Kidney (tissue), 14 donors: ENCODE results near the gene NABP1. TPM values are rescaled to one million over a fixed set of nuclear protein-coding genes. Genes with fewer than 3 reads are reported as not detected.

Experiments used
- DNase-seq, 5 donors: peaks; one replicate each; pipeline ENCODE4 v3.0.0-alpha.2; 2013 to 2020
- FAIRE-seq: peaks from 2 replicates; lab custom pipeline; 2012; peaks lifted over from hg19 to GRCh38; lab: Jason Lieb, UNC
- H3K27ac ChIP-seq, 2 donors: one replicate each; pipeline ENCODE4 v1.7.0; 2013; ENCODE audit warnings: low read depth in 2 of 2, low read length in 2 of 2, inconsistent platforms in 1 of 2
- H3K27me3 ChIP-seq: one replicate; pipeline ENCODE4 v1.7.1; 2013; ENCODE audit warnings: low read length, inconsistent platforms; ENCODE audit not compliant: control insufficient read depth, insufficient read depth
- H3K36me3 ChIP-seq, 3 donors: one replicate each; pipeline versions ENCODE4 v1.7.0 to v1.7.1; 2013; ENCODE audit warnings: low read length in 3 of 3, control low read depth in 1 of 3, inconsistent platforms in 1 of 3; ENCODE audit not compliant: insufficient read depth in 3 of 3, control insufficient read depth in 2 of 3
- H3K4me1 ChIP-seq, 3 donors: one replicate each; pipeline versions ENCODE4 v1.7.0 to v1.7.1; 2013; ENCODE audit warnings: low read length in 3 of 3, inconsistent platforms in 1 of 3, low read depth in 1 of 3; ENCODE audit not compliant: control insufficient read depth in 2 of 3, insufficient read depth in 2 of 3
- H3K4me3 ChIP-seq, 3 donors: one replicate each; pipeline versions ENCODE4 v1.7.0 to v1.8.1; 2013; ENCODE audit warnings: low read length in 3 of 3, control low read depth in 1 of 3, inconsistent platforms in 1 of 3
- H3K9ac ChIP-seq, 3 donors: one replicate each; pipeline versions ENCODE4 v1.7.0 to v1.7.1; 2013; ENCODE audit warnings: low read length in 3 of 3, control low read depth in 1 of 3, inconsistent platforms in 1 of 3
- H3K9me3 ChIP-seq, 3 donors: one replicate each; pipeline versions ENCODE4 v1.7.0 to v1.7.1; 2013; ENCODE audit warnings: low read length in 3 of 3, control low read depth in 1 of 3, inconsistent platforms in 1 of 3; ENCODE audit not compliant: control insufficient read depth in 2 of 3, insufficient read depth in 1 of 3
- CTCF ChIP-seq: IDR thresholded peaks from 3 replicates; pipeline ENCODE4 v1.5.1; 2012; ENCODE audit warnings: mild to moderate bottlenecking, moderate library complexity, borderline replicate concordance; ENCODE audit not compliant: insufficient read depth; ENCODE audit errors: extremely low read depth
- intact Hi-C: fragments of 100-400 bp; cut with DNase I; formaldehyde crosslinking; loops from one replicate; pipeline ENCODE4 v1.11.1; 2022
- polyA plus RNA-seq: library from polyadenylated mRNA; stranded (reverse); fragments of 350-450 nt; fragmentation: Illumina TruSeq; extraction: RNeasy Lipid Tissue Mini Kit (QIAGEN cat#74804); gene quantifications from one replicate; pipeline ENCODE4 v1.2.3, GENCODE V29; 2014; ENCODE audit warnings: low read depth, low replicate concordance; ENCODE audit not compliant: insufficient read depth
- total RNA-seq: library from RNA; stranded (reverse); fragmentation: NEBNext Ultra II Directional; extraction: Animal tissue kit (Norgen Biotek cat#: 25700); gene quantifications from one replicate; pipeline ENCODE4 v1.2.1, GENCODE V29; 2021
- donor health status: control.
- donor health status: control.
- donor health status: control.
- donor health status: control.
- donor health status: control.
- donor health status: DM: yes; HTN: yes; CAD: no.
- donor health status: Normal renal cell carcinoma (clear cell type).

NABP1 gene
- total and polyA plus RNA-seq, 2 donors from 2014 or later, result 9.6 to 39.7 TPM

- DNase-seq (no peak), FAIRE-seq (no peak)
- Histone ChIP-seq H3K4me1 (no peaks in the 10 kb centered on the region), H3K27me3 (no peaks in the 10 kb centered on the region), H3K9ac (no peak overlapping the region), H3K36me3 (no peaks in the 10 kb centered on the region), H3K9me3 (no peaks in the 10 kb centered on the region), H3K4me3 (no peak overlapping the region), H3K27ac (no peak overlapping the region)
- intact Hi-C loops, result no loop called here
- no peak for TF ChIP-seq CTCF
Measured at GRCh38 chr2:191645032-191645431, 32.9 kb upstream of the NABP1 start.

GRCh38 chr2:191645434-191646162, 32.3 kb upstream of the NABP1 start:
- FAIRE-seq, result no peak

GRCh38 chr2:191646163-191646902, 31.6 kb upstream of the NABP1 start:
- H3K4me3 ChIP-seq, result no peak overlapping the region
- H3K36me3 ChIP-seq, result no peaks in the 10 kb centered on the region
- no peak for FAIRE-seq
- no peak overlapping the region for H3K9ac ChIP-seq
- intact Hi-C loops, result no loop called here
- H3K4me1 ChIP-seq, result no peaks in the 10 kb centered on the region
- no peak for DNase-seq
- no peak for TF ChIP-seq CTCF
- H3K27me3 ChIP-seq, result no peaks in the 10 kb centered on the region
- no peaks in the 10 kb centered on the region for H3K9me3 ChIP-seq
- H3K27ac ChIP-seq, result no peak overlapping the region

More at GRCh38 chr2:191645434-191646162, 32.3 kb upstream of the NABP1 start:
- Histone ChIP-seq H3K4me1 (no peaks in the 10 kb centered on the region), H3K36me3 (no peaks in the 10 kb centered on the region), H3K9me3 (no peaks in the 10 kb centered on the region), H3K27me3 (no peaks in the 10 kb centered on the region), H3K27ac (no peak overlapping the region), H3K9ac (no peak overlapping the region), H3K4me3 (no peak overlapping the region)
- intact Hi-C loops, result no loop called here
- TF ChIP-seq CTCF, result no peak
- DNase-seq, result no peak
